Activated T-cell treated with anti-CD3 and anti-CD28 coated beads, Interleukin-2, amount 50 U/mL, for 4 hours (primary cell): Measurements from ENCODE around the gene SEMA6C. TPM values are rescaled to one million over a fixed set of nuclear protein-coding genes. Genes with fewer than 3 reads are reported as not detected.
"Not testable (repeated sequence)": the region's sequence is repeated elsewhere in the genome, so short reads cannot be mapped to it uniquely, and the experiment has no call there.

ENCODE experiments used
- ATAC-seq, 2 donors: fragments of 200-7000 bp; cut with Tn5 transposase; one replicate each; pipeline ENCODE4 v1.10.0; 2021
- DNase-seq: peaks from one replicate; pipeline ENCODE4 v3.0.0-alpha.2; 2020
- H3K27me3 Mint-ChIP-seq: one replicate; pipeline ENCODE4 v1.8.0; 2021; ENCODE audit warnings: low read depth, mixed read lengths
- H3K36me3 Mint-ChIP-seq: one replicate; pipeline ENCODE4 v1.8.0; 2022; ENCODE audit warnings: mixed read lengths; ENCODE audit not compliant: insufficient read depth
- H3K4me1 Mint-ChIP-seq: one replicate; pipeline ENCODE4 v1.8.0; 2021; ENCODE audit warnings: low read depth, mixed read lengths
- H3K4me3 Mint-ChIP-seq: one replicate; pipeline ENCODE4 v1.8.0; 2021; ENCODE audit warnings: mild to moderate bottlenecking, moderate library complexity, mixed read lengths
- H3K9me3 Mint-ChIP-seq: one replicate; pipeline ENCODE4 v1.8.0; 2021; ENCODE audit warnings: mixed read lengths
- total RNA-seq, 3 donors: library from RNA; stranded (reverse); gene quantifications; one replicate each; pipeline ENCODE4 v1.2.1, GENCODE V29; 2021

Gene SEMA6C
- total RNA-seq, 3 donors from 2014 or later = 0.78 to 1.3 (median 0.84) TPM

DNA sequence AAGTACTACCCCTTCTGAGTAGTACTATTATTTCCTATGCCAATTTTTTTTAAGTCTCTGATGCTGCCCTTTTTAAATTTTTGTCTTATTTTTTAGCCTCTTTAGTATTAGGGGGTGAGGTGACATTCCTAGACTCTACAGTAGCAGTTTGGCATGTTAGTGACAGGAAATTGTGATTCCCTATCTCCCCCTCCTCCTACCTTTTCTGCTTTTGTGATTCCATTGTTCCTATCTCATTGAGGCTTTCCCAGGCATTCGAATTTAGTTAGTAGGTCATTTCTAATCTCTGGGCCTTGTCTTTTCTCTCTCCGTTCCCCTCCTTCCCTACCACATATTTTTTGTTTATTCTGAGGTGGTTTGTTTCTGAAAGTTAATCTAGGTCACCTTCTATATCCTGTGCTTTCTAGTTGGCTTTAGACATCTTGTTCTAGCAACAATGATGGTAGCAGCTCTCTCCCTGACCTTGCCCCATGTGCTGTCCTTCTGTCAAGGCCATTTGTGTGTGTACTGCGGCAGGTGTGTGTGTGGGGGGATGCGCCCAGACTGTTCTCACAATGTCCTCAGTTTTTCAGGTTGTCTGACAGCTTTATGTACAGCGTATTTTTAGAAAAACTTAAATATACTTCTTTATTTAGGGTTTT lies 21.5 kb downstream of the SEMA6C start:
- ATAC-seq (no peak), DNase-seq (no peak)
- Mint-ChIP-seq H3K4me3 (no peak overlapping the region), H3K27me3 (no peaks in the 10 kb centered on the region), H3K9me3 (no peaks in the 10 kb centered on the region), H3K4me1 (peaks cover 7% of the 10 kb centered on the region), H3K36me3 (peaks cover 16% of the 10 kb centered on the region)

- Mint-ChIP-seq H3K4me3 (no peak overlapping the region), H3K27me3 (no peaks in the 10 kb centered on the region), H3K36me3 (peaks cover 9% of the 10 kb centered on the region), H3K9me3 (no peaks in the 10 kb centered on the region), H3K4me1 (no peaks in the 10 kb centered on the region)
- no peak for ATAC-seq
- no peak for DNase-seq
These were observed 32.6 kb downstream of the SEMA6C start for GRCh38 chr1:151113877-151114276.

DNA sequence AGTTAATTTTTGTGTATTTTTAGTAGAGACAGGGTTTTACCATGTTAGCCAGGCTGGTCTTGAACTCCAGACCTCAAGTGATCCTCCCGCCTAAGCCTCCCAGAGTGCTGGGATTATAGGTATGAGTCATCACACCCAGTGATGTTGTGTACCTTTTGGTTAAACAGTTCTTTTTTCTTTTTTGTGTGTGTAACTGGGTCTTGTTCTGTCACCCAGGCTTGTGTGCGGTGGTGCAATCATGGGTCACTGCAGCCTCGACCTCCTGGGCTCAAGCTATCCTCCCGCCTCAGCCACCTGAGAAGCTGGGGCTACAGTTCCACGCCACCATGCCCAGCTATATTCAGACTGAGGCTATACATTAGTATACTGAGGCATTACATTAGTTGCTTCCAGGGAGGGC lies 38.1 kb downstream of the SEMA6C start:
- no peak for ATAC-seq
- H3K27me3 Mint-ChIP-seq = no peaks in the 10 kb centered on the region
- H3K4me1 Mint-ChIP-seq = no peaks in the 10 kb centered on the region
- peaks cover 8% of the 10 kb centered on the region for H3K36me3 Mint-ChIP-seq
- H3K9me3 Mint-ChIP-seq = no peaks in the 10 kb centered on the region
- DNase-seq = no peak
- H3K4me3 Mint-ChIP-seq = no peak overlapping the region

DNA sequence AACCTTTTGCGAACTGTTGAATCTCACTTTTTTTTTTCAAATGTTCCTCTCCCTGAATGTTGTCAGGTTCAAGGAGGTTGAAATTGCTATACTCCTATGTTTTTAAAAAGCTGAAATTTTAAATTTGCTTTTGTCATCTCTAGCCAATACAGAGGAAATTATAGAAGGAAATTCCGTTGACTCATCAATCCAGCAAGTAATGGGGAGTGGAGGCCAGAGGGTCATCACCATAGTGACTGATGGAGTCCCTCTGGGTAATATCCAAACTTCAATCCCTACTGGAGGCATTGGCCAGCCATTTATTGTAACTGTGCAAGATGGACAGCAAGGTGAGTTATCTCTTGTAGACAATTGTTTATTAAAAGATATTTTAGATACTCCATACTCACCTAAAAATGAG lies 39.5 kb downstream of the SEMA6C start:
- Mint-ChIP-seq H3K27me3 (no peaks in the 10 kb centered on the region), H3K36me3 (peaks cover 8% of the 10 kb centered on the region)

DNA sequence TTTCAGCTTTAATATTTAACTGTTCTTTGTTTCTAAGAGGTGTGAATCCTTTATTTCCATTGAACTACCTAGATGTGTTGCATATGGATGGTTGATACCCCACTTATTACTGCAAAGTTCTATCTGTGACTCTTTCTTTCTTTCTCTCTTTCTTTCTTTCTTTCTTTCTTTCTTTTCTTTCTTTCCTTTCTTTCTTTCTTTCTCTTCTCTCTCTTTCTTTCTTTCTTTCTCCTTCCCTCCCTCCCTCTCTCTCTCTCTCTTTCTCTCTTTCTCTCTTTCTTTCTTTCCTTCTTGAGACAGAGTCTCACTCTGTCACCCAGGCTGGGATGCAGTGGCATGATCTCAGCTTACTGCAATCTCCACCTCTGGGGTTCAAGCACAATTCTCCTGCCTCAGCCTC lies 41.8 kb downstream of the SEMA6C start:
- Mint-ChIP-seq H3K4me3 (no peak overlapping the region), H3K9me3 (no peaks in the 10 kb centered on the region), H3K36me3 (peaks cover 8% of the 10 kb centered on the region), H3K27me3 (no peaks in the 10 kb centered on the region), H3K4me1 (no peaks in the 10 kb centered on the region)
- no peak for ATAC-seq
- no peak for DNase-seq

More for the DNA sequence above, 39.5 kb downstream of the SEMA6C start:
- no peak overlapping the region for H3K4me3 Mint-ChIP-seq
- ATAC-seq = no peak
- H3K4me1 Mint-ChIP-seq = no peaks in the 10 kb centered on the region
- no peak for DNase-seq
- H3K9me3 Mint-ChIP-seq = no peaks in the 10 kb centered on the region

DNA sequence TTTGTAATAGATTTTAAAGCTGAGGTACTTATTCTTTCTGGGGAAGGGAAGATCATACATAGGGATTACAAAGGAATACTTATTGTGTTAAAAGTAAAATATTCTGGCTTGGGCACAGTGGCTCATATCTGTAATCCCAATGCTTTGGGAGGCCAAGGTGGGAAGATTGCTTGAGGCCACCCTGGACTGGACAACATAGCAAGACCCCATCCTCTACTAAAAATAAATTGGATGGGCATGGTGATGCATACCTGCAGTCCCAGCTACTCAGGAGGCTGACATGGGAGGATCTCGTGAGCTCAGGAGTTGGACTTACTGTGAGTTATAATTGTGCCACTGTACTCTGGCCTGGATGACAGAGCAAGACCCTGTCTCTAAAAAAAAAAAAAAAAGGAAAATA lies 48.3 kb downstream of the SEMA6C start:
- no peak for DNase-seq
- Mint-ChIP-seq H3K4me3 (no peak overlapping the region), H3K27me3 (no peaks in the 10 kb centered on the region), H3K9me3 (no peaks in the 10 kb centered on the region), H3K4me1 (no peaks in the 10 kb centered on the region), H3K36me3 (peaks cover 2% of the 10 kb centered on the region)
- ATAC-seq = no peak

- not testable (repeated sequence) for ATAC-seq, DNase-seq, H3K9me3 Mint-ChIP-seq, H3K4me3 Mint-ChIP-seq, H3K36me3 Mint-ChIP-seq, H3K27me3 Mint-ChIP-seq, H3K4me1 Mint-ChIP-seq
These were observed 49.0 kb downstream of the SEMA6C start for GRCh38 chr1:151097426-151097825.

- H3K4me1 Mint-ChIP-seq = no peaks in the 10 kb centered on the region
- H3K4me3 Mint-ChIP-seq = no peak overlapping the region
- no peaks in the 10 kb centered on the region for H3K27me3 Mint-ChIP-seq
- DNase-seq = no peak
- ATAC-seq = no peak
- peaks cover 6% of the 10 kb centered on the region for H3K36me3 Mint-ChIP-seq
- H3K9me3 Mint-ChIP-seq = no peaks in the 10 kb centered on the region
These were observed 60.4 kb downstream of the SEMA6C start for GRCh38 chr1:151085953-151086559.

Other genes with a start within 250 kb of the SEMA6C start
- gene SETDB1, start 220.3 kb downstream of the SEMA6C start, total RNA-seq = 10 to 100 TPM; 37.0 to 40.7 (median 40.7) TPM
- gene CERS2, start 171.8 kb downstream of the SEMA6C start, total RNA-seq = 100 to 1,000 TPM; 199 to 208 (median 200) TPM
- gene ANXA9, start 164.3 kb downstream of the SEMA6C start, total RNA-seq = not detected
- 1 to 10 TPM; 5.0 to 7.0 (median 6.5) TPM for gene MINDY1, start 139.7 kb downstream of the SEMA6C start, total RNA-seq
- 10 to 100 TPM; 11.0 to 13.7 (median 11.9) TPM for gene PRUNE1, start 138.2 kb downstream of the SEMA6C start, total RNA-seq
- gene BNIPL, start 110.0 kb downstream of the SEMA6C start, total RNA-seq = under 1 TPM; 0.22 to 0.53 (median 0.28) TPM
- 1 to 10 TPM in 2 of 3 donors, under 1 TPM in 1; 0.99 to 1.3 (median 1.1) TPM for gene C1orf56, start 98.9 kb downstream of the SEMA6C start, total RNA-seq
- gene CDC42SE1, start 87.0 kb downstream of the SEMA6C start, total RNA-seq = 100 to 1,000 TPM; 126 to 148 (median 142) TPM
- 1 to 10 TPM; 2.3 to 2.8 (median 2.6) TPM for gene MLLT11, start 86.2 kb downstream of the SEMA6C start, total RNA-seq
- gene GABPB2, start 75.9 kb downstream of the SEMA6C start, total RNA-seq = 10 to 100 TPM; 22.0 to 25.7 (median 22.2) TPM
- 10 to 100 TPM; 15.8 to 18.3 (median 18.2) TPM for gene TNFAIP8L2, start 10.0 kb upstream of the SEMA6C start, total RNA-seq
- 1 to 10 TPM; 3.0 to 4.4 (median 3.5) TPM for gene LYSMD1, start 19.3 kb upstream of the SEMA6C start, total RNA-seq
- 10 to 100 TPM; 92.8 to 95.0 (median 93.3) TPM for gene SCNM1, start 19.5 kb upstream of the SEMA6C start, total RNA-seq
- gene TMOD4, start 29.4 kb upstream of the SEMA6C start, total RNA-seq = 1 to 10 TPM in 2 of 3 donors, under 1 TPM in 1; 0.52 to 2.9 (median 2.3) TPM
- 10 to 100 TPM; 72.5 to 81.9 (median 78.1) TPM for gene VPS72, start 43.6 kb upstream of the SEMA6C start, total RNA-seq
- 100 to 1,000 TPM in 2 of 3 donors, 10 to 100 TPM in 1; 98.5 to 110 (median 100) TPM for gene PIP5K1A, start 51.9 kb upstream of the SEMA6C start, total RNA-seq
- gene PSMD4, start 108.1 kb upstream of the SEMA6C start, total RNA-seq = 100 to 1,000 TPM; 336 to 368 (median 350) TPM
- 10 to 100 TPM; 25.3 to 27.5 (median 25.9) TPM for gene ZNF687, start 135.7 kb upstream of the SEMA6C start, total RNA-seq
- gene PI4KB, start 180.8 kb upstream of the SEMA6C start, total RNA-seq = 10 to 100 TPM; 50.9 to 60.2 (median 57.8) TPM
- 10 to 100 TPM; 48.7 to 58.6 (median 50.9) TPM for gene RFX5, start 200.6 kb upstream of the SEMA6C start, total RNA-seq
- under 1 TPM; 0.43 to 0.82 (median 0.63) TPM for gene SELENBP1, start 226.1 kb upstream of the SEMA6C start, total RNA-seq